K562 (cell line): ENCODE data around the gene ACP4. TPM values are rescaled to one million over a fixed set of nuclear protein-coding genes. Genes with fewer than 3 reads are reported as not detected.

Experiments
- AFF4 ChIP-seq: sonication (generic); formaldehyde crosslinking; IDR thresholded peaks from 2 replicates; pipeline ENCODE4 v1.8.0; 2023; ENCODE audit warnings: mild to moderate bottlenecking, missing genetic modification reagents
- ARHGAP35 ChIP-seq: fragments of 450-650 bp; IDR thresholded peaks from 2 replicates; pipeline ENCODE4 v1.6.1; 2018; ENCODE audit not compliant: partially characterized antibody
- ARNT ChIP-seq, 2 experiments: fragments of 450-650 bp; IDR thresholded peaks; 2 replicates each; pipeline ENCODE4 v1.6.1; 2016; ENCODE audit warnings: mild to moderate bottlenecking in 1 of 2
- BRD4 ChIP-seq: fragments of 200-600 bp; sonication (generic); IDR thresholded peaks from 2 replicates; pipeline ENCODE4 v1.6.1; 2017; ENCODE audit warnings: inconsistent platforms
- CCAR2 ChIP-seq: fragments of 200-400 bp; formaldehyde crosslinking; IDR thresholded peaks from 2 replicates; pipeline ENCODE4 v1.6.1; 2017; ENCODE audit warnings: mild to moderate bottlenecking, low read depth, low read length
- ELK3 ChIP-seq: fragments of 450-650 bp; formaldehyde crosslinking; IDR thresholded peaks from 2 replicates; pipeline ENCODE4 v1.4.0; 2020; ENCODE audit warnings: mild to moderate bottlenecking
- FOXM1 ChIP-seq, 2 experiments: fragments of 450-650 bp in 1 of 2; sonication (generic) in 1 of 2; formaldehyde crosslinking in 1 of 2; IDR thresholded peaks; 2 replicates each; pipeline versions ENCODE4 v1.6.1 to v1.9.0; 2017 to 2022; ENCODE audit warnings: low read depth in 2 of 2, mild to moderate bottlenecking in 2 of 2, missing genetic modification reagents in 1 of 2, moderate library complexity in 1 of 2
- KLF1 ChIP-seq: fragments of 450-650 bp; IDR thresholded peaks from 2 replicates; pipeline ENCODE4 v1.6.1; 2016; ENCODE audit warnings: missing genetic modification characterization, missing compliant biosample characterization
- NCOA2 ChIP-seq, 2 experiments: fragments of 450-650 bp; IDR thresholded peaks; 2 replicates each; pipeline ENCODE4 v1.6.1; 2018; ENCODE audit warnings: mild to moderate bottlenecking in 2 of 2, moderate library complexity in 1 of 2; ENCODE audit not compliant: partially characterized antibody in 2 of 2
- NR3C1 ChIP-seq: sonication (generic); formaldehyde crosslinking; IDR thresholded peaks from 2 replicates; pipeline ENCODE4 v1.8.1; 2022; ENCODE audit warnings: missing genetic modification reagents
- POLR2AphosphoS5 ChIP-seq: IDR thresholded peaks from 2 replicates; pipeline ENCODE4 v1.6.1; 2011; ENCODE audit warnings: mild to moderate bottlenecking, low read depth, low read length, moderate library complexity; ENCODE audit not compliant: control insufficient read depth, insufficient read depth
- POLR2G ChIP-seq: fragments of 200-400 bp; formaldehyde crosslinking; IDR thresholded peaks from 2 replicates; pipeline ENCODE4 v1.6.1; 2017; ENCODE audit warnings: low read depth, mild to moderate bottlenecking, antibody characterized with exemption, low read length, moderate library complexity
- RBM34 ChIP-seq: fragments of 200-400 bp; formaldehyde crosslinking; IDR thresholded peaks from 2 replicates; pipeline ENCODE4 v1.6.1; 2018; ENCODE audit warnings: low read length, borderline replicate concordance; ENCODE audit not compliant: insufficient read depth
- RFX7 ChIP-seq: fragments of 250-450 bp; sonication (Bioruptor Pico); IDR thresholded peaks from 2 replicates; pipeline ENCODE4 v1.5.1; 2021; ENCODE audit warnings: mild to moderate bottlenecking
- SMARCC2 ChIP-seq: fragments of 450-650 bp; IDR thresholded peaks from 2 replicates; pipeline ENCODE4 v1.6.1; 2017; ENCODE audit warnings: antibody characterized with exemption, moderate library complexity, mild to moderate bottlenecking, low read depth
- SNRNP70 ChIP-seq: fragments of 200-400 bp; formaldehyde crosslinking; optimal IDR thresholded peaks from 2 replicates; pipeline ENCODE3; 2017; ENCODE audit warnings: low read depth, low read length
- TCF7 ChIP-seq: sonication (generic); IDR thresholded peaks from 2 replicates; pipeline ENCODE4 v1.6.1; 2016; ENCODE audit warnings: antibody characterized with exemption, borderline replicate concordance
- TRIM28 ChIP-seq: fragments of 450-650 bp; IDR thresholded peaks from 2 replicates; pipeline ENCODE4 v1.6.1; 2017
- YBX1 ChIP-seq: fragments of 450-650 bp; IDR thresholded peaks from 2 replicates; pipeline ENCODE4 v1.7.1; 2016; ENCODE audit warnings: mild to moderate bottlenecking
- ZFX ChIP-seq: sonication (generic); formaldehyde crosslinking; IDR thresholded peaks from 2 replicates; pipeline ENCODE4 v1.8.0; 2022; ENCODE audit warnings: mild to moderate bottlenecking, missing genetic modification reagents, moderate library complexity
- ZNF639 ChIP-seq, 2 experiments: fragments of 200-800 bp in 1 of 2; sonication (Bioruptor generic) in 1 of 2; sonication (generic) in 1 of 2; formaldehyde crosslinking in 1 of 2; IDR thresholded peaks in 1 of 2; conservative IDR thresholded peaks in 1 of 2; 2 replicates each; pipeline versions ENCODE4 v1.5.0 to v1.6.1; 2016 to 2020; ENCODE audit warnings: missing compliant biosample characterization in 1 of 2, missing genetic modification characterization in 1 of 2, missing genetic modification reagents in 1 of 2
- polyA plus RNA-seq, 8 experiments: library from polyadenylated mRNA; depleted of rRNA in 4 of 8; stranded (reverse) in 5 of 8; unstranded in 3 of 8; fragments of >200 nt; fragmentation: Nextera tagmentation in 2 of 8; fragmentation: Illumina TruSeq in 1 of 8; extraction: Ambion mirVana in 2 of 8; extraction: Trizol in 1 of 8; gene quantifications; 2 replicates each; pipeline versions ENCODE4 v1.2.1 to v1.2.3, GENCODE V29; 2011 to 2014; ENCODE audit warnings: inconsistent platforms in 1 of 8, missing spikeins in 1 of 8
- total RNA-seq, 7 experiments: library from RNA; depleted of rRNA in 6 of 7; stranded (reverse); fragments of >200 nt in 6 of 7; fragmentation: Illumina TruSeq in 2 of 7; extraction: Trizol in 2 of 7; gene quantifications; 2 replicates each; pipeline versions ENCODE4 v1.2.1 to v1.2.3, GENCODE V29; 2011 to 2021; ENCODE audit warnings: low replicate concordance in 1 of 7

The ACP4 gene
- total and polyA plus RNA-seq, 9 of the 15 experiments (the other 6 are each of a cell fraction or from before 2014, with no cell fraction given), result not detected

DNA sequence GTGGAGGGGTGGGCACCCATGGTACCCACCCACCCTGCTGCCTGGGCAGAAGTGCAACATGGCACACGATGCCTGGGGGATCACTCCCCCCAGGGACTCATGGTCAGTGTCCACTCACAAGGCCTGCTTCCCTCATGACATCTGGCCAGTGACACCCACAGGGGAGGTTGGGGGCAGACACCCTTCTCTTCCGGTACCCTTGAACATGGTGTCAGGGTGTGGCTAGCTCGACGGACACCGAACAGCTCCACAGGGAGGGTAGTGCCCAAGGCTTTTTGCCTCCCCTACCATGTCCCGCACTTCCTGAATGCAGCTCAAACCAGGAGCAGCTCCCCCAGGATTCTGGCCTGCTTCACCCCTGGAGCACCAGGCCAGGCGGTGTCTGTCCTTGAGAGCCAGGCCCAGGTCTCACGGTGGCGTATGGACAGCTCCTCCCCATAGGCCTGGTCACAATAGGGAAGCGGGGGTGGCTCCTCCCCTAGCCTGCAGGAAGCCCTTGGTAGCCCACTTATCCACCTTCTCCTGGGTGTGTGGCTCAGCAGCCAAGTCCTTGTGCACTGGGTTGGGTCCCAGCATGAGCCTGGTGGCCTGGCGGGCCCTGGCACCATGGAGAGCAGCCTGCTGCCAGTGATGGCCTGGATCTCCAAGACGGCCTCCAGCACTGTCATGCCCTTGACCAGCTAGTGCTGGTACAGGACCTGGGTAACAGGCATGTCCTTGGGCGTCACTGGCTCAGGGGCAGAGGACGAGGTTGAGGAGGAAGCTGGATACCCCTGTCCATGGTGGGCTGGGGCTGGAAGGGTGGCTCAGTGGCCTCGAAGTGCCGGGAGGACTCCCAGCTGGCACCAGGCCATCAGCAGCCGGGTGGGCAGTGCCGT is 7.8 kb downstream of the ACP4 start (continued):
- no peak for TF ChIP-seq ARHGAP35
- 0 out of 2 replicates have a peak, but pooled peaks have one; percentile 44 for TF ChIP-seq POLR2AphosphoS5
- TF ChIP-seq ZNF639 (CRISPR knock-in tag; conservative IDR thresholded peaks at IDR 0.05 in 1 of 2, IDR thresholded peaks at IDR 0.05 in 1 of 2), result no peak
- no peak for TF ChIP-seq TCF7
- TF ChIP-seq NCOA2 (IDR thresholded peaks at IDR 0.05; ENCODE audit: partially characterized antibody in 2 of 2), result no peak
- TF ChIP-seq CCAR2, result no peak
- no peak for TF ChIP-seq SMARCC2
- no peak for TF ChIP-seq RFX7 (CRISPR knock-in tag)
- no peak for TF ChIP-seq AFF4 (CRISPR knock-in tag)
- TF ChIP-seq BRD4, result no peak
- TF ChIP-seq RBM34, result no peak
- TF ChIP-seq ARNT (IDR thresholded peaks at IDR 0.05), result no peak
- no peak for TF ChIP-seq ELK3 (CRISPR knock-in tag)
- no peak for TF ChIP-seq TRIM28
- no peak for TF ChIP-seq NR3C1
- TF ChIP-seq YBX1, result no peak
- TF ChIP-seq ZFX (CRISPR knock-in tag), result peak; percentile 50
- no peak for TF ChIP-seq KLF1
- no peak for TF ChIP-seq FOXM1 (IDR thresholded peaks at IDR 0.05; ENCODE audit: low read depth)
- peak; percentile 57; the same call in 1 of the 2 replicates for TF ChIP-seq FOXM1 (CRISPR knock-in tag; IDR thresholded peaks at IDR 0.05; ENCODE audit: low read depth)
- peak; percentile 23 for TF ChIP-seq POLR2G
- no peak for TF ChIP-seq SNRNP70
